ENCODE measurements around the gene SERGEF.

GRCh38 chr11:17978553-17979287, 34.1 kb downstream of the SERGEF start:
- TF ChIP-seq EZH2 (IDR thresholded peaks at IDR 0.05; ENCODE audit: insufficient read depth, poor library complexity, severe bottlenecking) (no peak), EZH2phosphoT487 (IDR thresholded peaks at IDR 0.05; ENCODE audit: insufficient read depth, low read depth) (no peak)
